ENCODE data around the gene NDE1.

Gene NDE1

DNA sequence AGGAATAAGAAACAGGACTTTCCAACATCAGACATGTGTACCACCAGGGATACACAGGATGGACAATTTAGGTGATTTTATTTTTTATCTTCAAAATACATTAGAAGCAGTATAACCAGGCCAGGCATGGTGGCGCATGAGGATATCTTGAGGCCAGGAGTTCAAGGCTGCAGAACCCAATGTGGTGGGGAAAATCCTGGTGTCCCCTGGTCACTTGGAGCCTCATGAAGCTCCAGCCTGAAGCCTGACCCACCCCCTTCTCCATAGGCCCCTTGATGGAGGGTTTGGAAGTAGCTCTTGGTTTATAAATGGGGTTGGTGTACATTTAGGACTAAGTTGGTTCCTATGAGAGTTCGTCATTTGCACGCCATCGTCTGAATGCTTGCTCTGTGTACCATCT lies 118.2 kb downstream of the NDE1 start:
- no peak for DNase-seq (ENCODE audit: low read depth in 3 of 3)

DNA sequence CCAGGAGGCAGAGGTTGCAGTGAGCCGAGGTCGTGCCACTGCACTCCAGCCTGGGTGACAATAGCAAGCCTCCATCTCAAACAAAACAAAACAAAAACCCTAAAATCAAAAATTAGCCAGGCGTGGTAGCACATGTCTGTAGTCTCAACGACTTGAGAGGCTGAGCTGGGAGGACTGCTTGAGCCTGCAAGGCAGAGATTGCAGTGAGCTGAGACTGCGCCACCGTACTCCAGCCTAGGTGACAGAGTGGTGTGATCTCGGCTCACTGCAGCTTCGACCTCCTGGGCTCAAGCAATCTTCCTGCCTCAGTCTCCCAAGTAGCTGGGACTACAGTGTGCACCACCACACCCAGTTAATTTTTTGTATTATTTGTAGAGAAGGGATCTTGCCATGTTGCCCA lies 119.2 kb downstream of the NDE1 start:
- no peak for DNase-seq (ENCODE audit: low read depth in 3 of 3)

DNA sequence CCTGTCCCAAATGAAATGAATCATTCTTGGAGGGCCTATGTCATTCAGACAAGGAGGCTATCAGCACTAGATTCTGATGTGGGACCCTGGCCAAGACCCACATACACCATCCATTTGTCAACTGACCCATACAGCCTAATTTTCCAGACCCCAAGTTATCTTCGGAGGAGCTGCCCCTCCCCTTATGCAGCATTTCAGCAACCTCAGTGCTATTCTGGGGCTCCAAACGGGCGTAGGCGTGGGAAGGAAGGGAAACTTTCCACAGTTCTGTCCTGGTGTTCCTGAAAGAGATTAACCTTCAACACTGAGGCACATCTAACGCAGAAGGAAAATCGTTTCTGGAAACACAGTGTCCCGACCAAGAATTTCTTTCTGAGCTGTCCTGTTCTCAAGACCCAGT lies 120.1 kb downstream of the NDE1 start:
- no peak for DNase-seq (ENCODE audit: low read depth in 3 of 3)

DNA sequence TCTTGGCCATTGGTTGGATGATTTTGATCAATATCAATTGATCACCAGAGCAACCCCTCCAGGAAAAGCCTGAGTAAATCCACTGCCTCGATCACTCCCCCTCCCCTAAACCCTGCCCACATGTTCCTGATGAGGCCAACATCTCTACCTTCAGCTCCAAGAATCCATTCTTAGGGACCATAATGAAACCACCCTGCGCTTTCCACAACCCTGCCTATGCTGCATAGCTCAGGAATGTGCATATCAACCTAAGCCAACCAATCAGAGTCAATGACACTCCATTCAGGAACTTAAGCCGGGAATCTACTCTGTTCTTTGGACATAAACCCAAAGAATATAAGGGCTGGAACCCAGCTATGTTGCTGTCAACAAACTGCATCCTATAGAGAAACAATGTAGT lies 120.5 kb downstream of the NDE1 start:
- no peak for DNase-seq (ENCODE audit: low read depth in 3 of 3)

DNA sequence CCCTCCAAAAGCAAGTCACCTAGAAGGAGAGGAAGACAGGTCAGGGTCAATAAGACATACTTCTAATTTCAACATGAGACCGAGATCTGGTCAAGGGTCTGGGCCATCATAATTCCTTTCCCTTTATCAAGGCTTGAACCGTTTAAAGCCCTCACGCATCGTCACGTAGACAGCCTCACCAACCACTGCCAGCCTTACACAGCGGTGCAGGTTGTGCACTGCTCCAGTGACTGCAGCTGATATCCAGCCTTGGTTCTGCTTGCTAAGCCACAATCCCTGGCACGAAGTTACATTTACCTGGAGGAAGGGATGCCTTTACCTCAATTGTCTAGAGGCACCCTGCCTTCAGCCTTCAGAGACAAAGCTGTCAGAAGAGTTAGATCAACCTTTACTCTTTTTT lies 121.6 kb downstream of the NDE1 start:
- no peak for DNase-seq (ENCODE audit: low read depth in 3 of 3)

DNA sequence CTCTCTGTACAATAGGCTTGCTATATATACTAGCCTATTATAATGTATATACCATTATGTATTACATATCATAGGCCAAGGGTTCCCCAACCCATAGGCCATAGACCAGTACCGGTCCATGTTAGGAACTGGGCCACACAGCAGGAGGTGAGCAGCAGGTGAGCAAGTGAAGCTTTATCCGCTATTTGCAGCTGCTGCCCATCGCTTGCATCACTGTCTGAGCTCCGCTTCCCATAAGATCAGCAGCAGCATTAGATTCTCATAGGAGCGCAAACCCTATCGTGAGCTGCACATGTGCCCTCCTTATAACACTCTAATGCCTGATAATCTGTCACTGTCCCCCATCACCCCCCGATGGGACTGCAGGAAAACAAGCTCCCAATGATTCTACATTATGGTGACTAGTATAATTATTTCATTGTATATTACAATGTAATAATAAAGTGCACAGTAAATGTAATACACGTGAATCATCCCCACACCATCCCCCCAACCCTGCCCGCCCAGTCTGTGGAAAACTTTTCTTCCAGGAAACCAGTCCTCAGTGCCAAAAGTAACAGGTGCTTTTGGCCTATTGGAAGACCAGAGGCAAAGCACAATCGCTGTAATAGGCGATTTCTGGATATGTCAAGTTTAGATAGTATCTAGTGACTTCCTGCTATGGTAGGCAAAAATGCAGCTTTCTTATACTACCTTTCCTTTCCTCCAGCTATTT lies 122.7 kb downstream of the NDE1 start:
- no peak for DNase-seq (ENCODE audit: low read depth in 3 of 3)

DNA sequence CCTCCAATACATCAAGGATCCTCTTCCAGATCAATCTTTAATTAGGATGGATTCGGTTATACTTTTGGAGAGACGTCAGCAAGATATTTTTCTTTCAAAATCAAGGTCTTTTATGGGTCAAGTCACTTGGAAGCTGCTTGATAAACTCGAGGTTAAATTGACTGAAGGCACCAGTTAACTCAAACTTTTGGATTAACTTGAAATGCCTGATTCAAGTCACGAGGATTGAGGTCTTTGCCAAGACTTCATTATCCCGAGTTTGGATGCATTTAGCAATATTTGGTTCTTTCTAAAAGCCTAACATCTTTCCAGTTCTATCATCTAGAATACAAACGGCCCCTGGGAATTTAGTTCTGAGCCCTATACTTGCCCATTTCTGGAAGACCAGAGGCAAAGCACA lies 123.9 kb downstream of the NDE1 start:
- DNase-seq (ENCODE audit: low read depth in 3 of 3) = no peak

DNA sequence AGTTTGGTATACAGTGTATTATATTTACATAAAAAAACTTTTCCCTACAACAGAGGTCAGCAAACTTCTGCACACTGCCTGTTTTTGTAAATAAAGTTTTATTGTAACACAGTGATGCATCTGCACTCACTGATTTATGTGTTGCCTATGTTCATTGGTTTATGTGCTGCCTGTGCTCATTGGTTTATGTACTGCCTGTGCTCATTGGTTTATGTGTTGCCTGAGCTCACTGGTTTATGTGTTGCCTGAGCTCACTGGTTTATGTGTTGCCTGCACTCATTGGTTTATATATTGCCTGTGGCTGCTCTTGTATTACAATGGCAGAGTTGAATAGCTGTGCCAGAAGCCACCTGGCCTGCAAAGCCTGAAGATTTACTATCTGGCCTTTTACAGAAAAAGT lies 125.2 kb downstream of the NDE1 start:
- DNase-seq (ENCODE audit: low read depth in 3 of 3) = no peak

DNA sequence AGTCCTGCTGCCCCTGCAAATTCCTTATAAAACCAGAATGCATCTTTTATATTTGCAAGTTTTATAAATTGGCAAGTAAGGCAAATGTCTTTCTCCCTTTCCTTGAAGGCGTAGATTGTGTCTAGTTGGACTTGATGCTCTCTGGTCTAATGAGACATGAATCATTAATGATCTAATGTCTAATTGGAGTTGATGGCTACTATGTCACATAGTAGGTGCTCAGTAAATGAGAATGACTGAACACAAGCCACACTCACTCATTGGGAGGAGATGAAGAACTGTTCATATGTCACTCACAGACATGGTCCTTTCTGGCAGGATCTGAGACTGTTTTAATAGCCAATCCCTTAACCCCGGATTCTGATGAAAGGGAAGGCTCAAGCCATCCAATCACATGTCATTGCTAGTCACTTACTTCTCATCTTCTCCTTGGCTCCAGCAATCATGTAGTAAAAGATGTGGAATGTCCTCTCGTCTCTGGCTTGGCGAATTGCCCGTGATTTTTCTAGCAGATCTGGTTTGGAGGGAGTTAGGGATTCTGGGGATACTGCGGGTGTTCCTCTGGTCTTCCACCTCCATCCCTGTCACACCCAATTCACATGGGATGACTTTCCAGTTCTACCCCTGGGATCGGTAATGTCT lies 125.7 kb downstream of the NDE1 start:
- DNase-seq (ENCODE audit: low read depth in 3 of 3) = no peak
